Keratinocyte (primary cell): ENCODE results near the gene SYNDIG1. TPM values are rescaled to one million over a fixed set of nuclear protein-coding genes. Genes with fewer than 3 reads are reported as not detected.

Source experiments
- DNase-seq: peaks from one replicate; pipeline ENCODE4 v3.0.0-alpha.2; 2011; ENCODE audit warnings: low read depth, missing footprints, low spot score
- FAIRE-seq: peaks from 2 replicates; lab custom pipeline; 2011; peaks lifted over from hg19 to GRCh38; lab: Jason Lieb, UNC
- H2AFZ ChIP-seq: 2 replicates; pipeline ENCODE4 v1.6.0; 2012; ENCODE audit warnings: low read length, control low read depth, inconsistent platforms; ENCODE audit not compliant: control insufficient read depth
- H3K27ac ChIP-seq: 2 replicates; pipeline ENCODE4 v1.5.1; 2011; ENCODE audit warnings: low read length; ENCODE audit not compliant: control insufficient read depth, insufficient read depth
- H3K27me3 ChIP-seq: 3 replicates; pipeline ENCODE4 v1.6.0; 2011; ENCODE audit warnings: low read length; ENCODE audit not compliant: control insufficient read depth, insufficient read depth; ENCODE audit errors: extremely low read depth
- H3K36me3 ChIP-seq, 2 experiments: 2 replicates in 1 of 2; 3 replicates in 1 of 2; pipeline ENCODE4 v1.5.1; 2011; ENCODE audit warnings: low read length in 2 of 2, mild to moderate bottlenecking in 1 of 2; ENCODE audit not compliant: control insufficient read depth in 2 of 2, insufficient read depth in 2 of 2; ENCODE audit errors: extremely low read depth in 1 of 2
- H3K4me1 ChIP-seq: 3 replicates; pipeline ENCODE4 v1.5.1; 2011; ENCODE audit warnings: low read length; ENCODE audit not compliant: control insufficient read depth, insufficient read depth; ENCODE audit errors: extremely low read depth
- H3K4me2 ChIP-seq: 3 replicates; pipeline ENCODE4 v1.6.0; 2011; ENCODE audit warnings: low read depth, low read length; ENCODE audit not compliant: control insufficient read depth, insufficient read depth; ENCODE audit errors: extremely low read depth
- H3K4me3 ChIP-seq, 3 experiments: fragments of 200-600 bp in 1 of 3; sonication (generic) in 1 of 3; 2 replicates in 2 of 3; 3 replicates in 1 of 3; pipeline ENCODE4 v1.5.1; 2011 to 2016; ENCODE audit warnings: low read length in 3 of 3, mild to moderate bottlenecking in 3 of 3, control low read depth in 2 of 3, inconsistent platforms in 1 of 3, low read depth in 1 of 3, mixed read lengths in 1 of 3, mixed run types in 1 of 3, moderate library complexity in 1 of 3; ENCODE audit not compliant: control insufficient read depth in 2 of 3, insufficient read depth in 2 of 3; ENCODE audit errors: extremely low read depth in 1 of 3
- H3K79me2 ChIP-seq: 2 replicates; pipeline ENCODE4 v1.6.0; 2012; ENCODE audit warnings: low read length; ENCODE audit not compliant: control insufficient read depth, insufficient read depth
- H3K9ac ChIP-seq: 3 replicates; pipeline ENCODE4 v1.6.0; 2011; ENCODE audit warnings: low read length; ENCODE audit not compliant: control insufficient read depth, insufficient read depth; ENCODE audit errors: extremely low read depth
- H3K9me1 ChIP-seq: 3 replicates; pipeline ENCODE4 v1.6.0; 2011; ENCODE audit warnings: low read length; ENCODE audit not compliant: control insufficient read depth, insufficient read depth; ENCODE audit errors: extremely low read depth
- H3K9me3 ChIP-seq: 2 replicates; pipeline ENCODE4 v1.5.1; 2012; ENCODE audit warnings: low read depth, low read length; ENCODE audit not compliant: control insufficient read depth
- H4K20me1 ChIP-seq: 3 replicates; pipeline ENCODE4 v1.6.0; 2011; ENCODE audit warnings: low read length; ENCODE audit not compliant: control insufficient read depth, insufficient read depth; ENCODE audit errors: extremely low read depth
- EZH2 ChIP-seq: IDR thresholded peaks from one replicate; pipeline ENCODE4 v1.6.1; 2012; ENCODE audit warnings: inconsistent platforms, mild to moderate bottlenecking, low read length, moderate library complexity
- dilution Hi-C: fragments of 300-500 bp; cut with MboI; formaldehyde crosslinking; loops from one replicate; pipeline ENCODE4 v1.7.0; 2020; ENCODE audit warnings: low sequenced_read_pairs; ENCODE audit not compliant: extremely low pct_ligation_motif_present
- polyA plus RNA-seq, 5 experiments: library from polyadenylated mRNA; depleted of rRNA in 3 of 5; stranded (reverse) in 3 of 5; stranded (forward) in 1 of 5; unstranded in 1 of 5; fragments of >200 nt; gene quantifications; 1 replicate in 1 of 5; 2 replicates in 3 of 5; 3 replicates in 1 of 5; pipeline versions ENCODE4 v1.2.1 to v1.2.3, GENCODE V29; 2011 to 2012; ENCODE audit warnings: missing spikeins in 2 of 5, low read depth in 1 of 5, low replicate concordance in 1 of 5
- TF ChIP-seq, protein P1 (sequence below), 3 experiments: IDR thresholded peaks in 1 of 3; conservative IDR thresholded peaks in 1 of 3; optimal IDR thresholded peaks in 1 of 3; 2 replicates in 2 of 3; 3 replicates in 1 of 3; pipeline versions ENCODE3 to v1.5.1; 2011; ENCODE audit warnings: low read length in 3 of 3, mild to moderate bottlenecking in 3 of 3, moderate library complexity in 2 of 3, control low read depth in 1 of 3, inconsistent platforms in 1 of 3; ENCODE audit not compliant: insufficient read depth in 2 of 3; ENCODE audit errors: extremely low read depth in 1 of 3

Gene SYNDIG1
- polyA plus RNA-seq, 1 donor (not counting 4 experiments of a cell fraction or from before 2014, with no cell fraction given), result 0.38 TPM

- TF ChIP-seq EZH2, result no peak
- TF ChIP-seq, protein P1, sequence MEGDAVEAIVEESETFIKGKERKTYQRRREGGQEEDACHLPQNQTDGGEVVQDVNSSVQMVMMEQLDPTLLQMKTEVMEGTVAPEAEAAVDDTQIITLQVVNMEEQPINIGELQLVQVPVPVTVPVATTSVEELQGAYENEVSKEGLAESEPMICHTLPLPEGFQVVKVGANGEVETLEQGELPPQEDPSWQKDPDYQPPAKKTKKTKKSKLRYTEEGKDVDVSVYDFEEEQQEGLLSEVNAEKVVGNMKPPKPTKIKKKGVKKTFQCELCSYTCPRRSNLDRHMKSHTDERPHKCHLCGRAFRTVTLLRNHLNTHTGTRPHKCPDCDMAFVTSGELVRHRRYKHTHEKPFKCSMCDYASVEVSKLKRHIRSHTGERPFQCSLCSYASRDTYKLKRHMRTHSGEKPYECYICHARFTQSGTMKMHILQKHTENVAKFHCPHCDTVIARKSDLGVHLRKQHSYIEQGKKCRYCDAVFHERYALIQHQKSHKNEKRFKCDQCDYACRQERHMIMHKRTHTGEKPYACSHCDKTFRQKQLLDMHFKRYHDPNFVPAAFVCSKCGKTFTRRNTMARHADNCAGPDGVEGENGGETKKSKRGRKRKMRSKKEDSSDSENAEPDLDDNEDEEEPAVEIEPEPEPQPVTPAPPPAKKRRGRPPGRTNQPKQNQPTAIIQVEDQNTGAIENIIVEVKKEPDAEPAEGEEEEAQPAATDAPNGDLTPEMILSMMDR (optimal IDR thresholded peaks at IDR 0.05 in 1 of 3, IDR thresholded peaks at IDR 0.05 in 1 of 3, conservative IDR thresholded peaks at IDR 0.05 in 1 of 3; ENCODE audit: extremely low read depth in 1 of 3, insufficient read depth in 2 of 3, low read length in 3 of 3), result no peak
- no peak overlapping the region for H3K27ac ChIP-seq
- no peak for FAIRE-seq
- H3K9me3 ChIP-seq, result no peaks in the 10 kb centered on the region
- DNase-seq, result no peak
- no peak overlapping the region for H3K4me3 ChIP-seq
- H3K79me2 ChIP-seq, result no peaks in the 10 kb centered on the region
- H4K20me1 ChIP-seq, result no peaks in the 10 kb centered on the region
- H3K4me2 ChIP-seq, result no peak overlapping the region
- no peaks in the 10 kb centered on the region for H3K9me1 ChIP-seq
- no peaks in the 10 kb centered on the region for H3K27me3 ChIP-seq
- H2AFZ ChIP-seq, result no peak overlapping the region
- peaks cover 2% of the 10 kb centered on the region for H3K4me1 ChIP-seq
- H3K36me3 ChIP-seq, result no peaks in the 10 kb centered on the region
- dilution Hi-C loops, result loop anchor here (5.0 kb wide), 1 partner anchor 33 kb away; no protein-coding TSS in a partner anchor
- no peak overlapping the region for H3K9ac ChIP-seq
Observed at GRCh38 chr20:24614341-24614740, 144.9 kb downstream of the SYNDIG1 start.

GRCh38 chr20:24615353-24615752 is 145.9 kb downstream of the SYNDIG1 start:
- H3K36me3 ChIP-seq, result no peaks in the 10 kb centered on the region
- no peak for TF ChIP-seq EZH2
- TF ChIP-seq, protein P1 (optimal IDR thresholded peaks at IDR 0.05 in 1 of 3, IDR thresholded peaks at IDR 0.05 in 1 of 3, conservative IDR thresholded peaks at IDR 0.05 in 1 of 3; ENCODE audit: extremely low read depth in 1 of 3, insufficient read depth in 2 of 3, low read length in 3 of 3), result no peak
- no peak overlapping the region for H3K4me2 ChIP-seq
- no peak overlapping the region for H3K27ac ChIP-seq
- H3K9me1 ChIP-seq, result no peaks in the 10 kb centered on the region
- no peak overlapping the region for H3K9ac ChIP-seq
- H3K4me3 ChIP-seq, result no peak overlapping the region
- H3K79me2 ChIP-seq, result no peaks in the 10 kb centered on the region
- H3K9me3 ChIP-seq, result no peaks in the 10 kb centered on the region
- dilution Hi-C loops, result no loop called here
- FAIRE-seq (no peak), DNase-seq (no peak)
- no peaks in the 10 kb centered on the region for H3K27me3 ChIP-seq
- peaks cover 2% of the 10 kb centered on the region for H3K4me1 ChIP-seq
- no peak overlapping the region for H2AFZ ChIP-seq
- H4K20me1 ChIP-seq, result no peaks in the 10 kb centered on the region
